ENCODE data around the gene GGTLC1. TPM values are rescaled to one million over a fixed set of nuclear protein-coding genes. Genes with fewer than 3 reads are reported as not detected.

The GGTLC1 gene
- total RNA-seq, 4 donors from 2014 or later: not detected

DNA sequence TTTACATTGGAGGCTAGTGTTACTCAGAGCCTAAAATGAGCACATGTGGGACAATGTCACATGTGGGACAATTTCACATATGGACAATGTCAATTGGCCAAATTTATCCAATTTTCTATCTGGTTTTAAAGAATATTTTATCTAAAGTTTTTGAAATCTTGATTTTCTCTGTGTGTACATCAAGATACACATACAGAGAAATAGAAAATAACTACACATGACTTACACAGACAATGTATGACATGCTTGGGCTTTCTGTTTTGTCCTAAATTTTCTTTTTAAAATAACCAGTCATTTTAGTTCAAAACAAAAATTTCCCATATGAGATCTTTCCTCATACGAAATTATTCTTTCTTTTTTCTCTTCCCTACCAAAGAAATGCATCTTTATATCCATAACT is 24.6 kb downstream of the GGTLC1 start:
- DNase-seq (ENCODE audit: low spot score in 2 of 2): no peak
- WGBS, 2 donors: 53 to 58% methylated on average over 1 of the region's 1 CpG
- TF ChIP-seq, protein P1, sequence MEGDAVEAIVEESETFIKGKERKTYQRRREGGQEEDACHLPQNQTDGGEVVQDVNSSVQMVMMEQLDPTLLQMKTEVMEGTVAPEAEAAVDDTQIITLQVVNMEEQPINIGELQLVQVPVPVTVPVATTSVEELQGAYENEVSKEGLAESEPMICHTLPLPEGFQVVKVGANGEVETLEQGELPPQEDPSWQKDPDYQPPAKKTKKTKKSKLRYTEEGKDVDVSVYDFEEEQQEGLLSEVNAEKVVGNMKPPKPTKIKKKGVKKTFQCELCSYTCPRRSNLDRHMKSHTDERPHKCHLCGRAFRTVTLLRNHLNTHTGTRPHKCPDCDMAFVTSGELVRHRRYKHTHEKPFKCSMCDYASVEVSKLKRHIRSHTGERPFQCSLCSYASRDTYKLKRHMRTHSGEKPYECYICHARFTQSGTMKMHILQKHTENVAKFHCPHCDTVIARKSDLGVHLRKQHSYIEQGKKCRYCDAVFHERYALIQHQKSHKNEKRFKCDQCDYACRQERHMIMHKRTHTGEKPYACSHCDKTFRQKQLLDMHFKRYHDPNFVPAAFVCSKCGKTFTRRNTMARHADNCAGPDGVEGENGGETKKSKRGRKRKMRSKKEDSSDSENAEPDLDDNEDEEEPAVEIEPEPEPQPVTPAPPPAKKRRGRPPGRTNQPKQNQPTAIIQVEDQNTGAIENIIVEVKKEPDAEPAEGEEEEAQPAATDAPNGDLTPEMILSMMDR (IDR thresholded peaks at IDR 0.05): no peak
- TF ChIP-seq POLR2A (IDR thresholded peaks at IDR 0.05): no peak
- intact Hi-C loops (cut with DNase I; ENCODE audit: low total_unique reads): no loop called here
- no peak overlapping the region for H3K4me3 ChIP-seq (ENCODE audit: low read depth, poor library complexity, severe bottlenecking)

DNA sequence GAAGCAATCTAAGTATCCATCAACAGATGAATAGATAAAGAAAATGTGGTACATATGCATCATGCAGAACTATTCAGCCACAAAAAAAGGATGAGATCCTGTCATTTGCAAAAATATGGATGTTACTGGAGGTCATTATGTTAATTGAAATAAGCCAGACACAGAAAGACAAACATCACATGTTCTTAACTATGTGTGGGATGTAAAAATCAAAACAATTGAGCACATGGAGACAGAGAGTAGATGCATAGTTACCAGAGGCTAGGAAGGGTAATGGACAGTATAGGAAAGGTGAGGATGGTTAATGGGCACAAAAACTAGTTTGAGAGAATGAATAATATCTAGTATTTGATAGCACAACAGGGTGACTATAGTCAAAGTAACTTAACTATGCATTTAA is 26.3 kb downstream of the GGTLC1 start:
- no peak for DNase-seq (ENCODE audit: low spot score in 2 of 2)
- intact Hi-C loops (cut with DNase I; ENCODE audit: low total_unique reads): no loop called here
- no peak overlapping the region for H3K4me3 ChIP-seq (ENCODE audit: low read depth, poor library complexity, severe bottlenecking)
- TF ChIP-seq, protein P1 (IDR thresholded peaks at IDR 0.05): no peak
- TF ChIP-seq POLR2A (IDR thresholded peaks at IDR 0.05): no peak

DNA sequence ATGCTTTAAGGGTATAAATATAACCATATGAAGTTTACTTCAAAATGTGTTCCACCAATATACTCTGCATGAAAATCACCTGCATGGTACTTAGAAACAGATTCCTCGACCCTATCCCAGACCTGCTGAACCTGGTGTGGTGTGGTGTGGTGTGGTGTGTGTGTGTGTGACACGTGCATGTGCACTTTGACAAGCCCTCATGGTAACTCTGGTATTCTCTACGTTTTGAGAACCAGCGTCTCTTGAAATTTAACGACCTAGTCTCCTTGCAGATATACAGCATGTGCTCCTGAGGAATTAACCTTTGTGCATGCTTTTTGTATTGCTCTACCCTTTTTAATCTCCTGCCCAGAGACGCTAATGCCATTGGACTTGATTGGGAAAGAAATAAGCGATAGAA is 29.5 kb downstream of the GGTLC1 start:
- TF ChIP-seq, protein P1 (IDR thresholded peaks at IDR 0.05): no peak
- no peak for TF ChIP-seq POLR2A (IDR thresholded peaks at IDR 0.05)
- no peak overlapping the region for H3K4me3 ChIP-seq (ENCODE audit: low read depth, poor library complexity, severe bottlenecking)
- no peak for DNase-seq (ENCODE audit: low spot score in 2 of 2)
- WGBS, 2 donors: 69 to 72% methylated on average over 7 of the region's 7 CpGs
- intact Hi-C loops (cut with DNase I; ENCODE audit: low total_unique reads): no loop called here

DNA sequence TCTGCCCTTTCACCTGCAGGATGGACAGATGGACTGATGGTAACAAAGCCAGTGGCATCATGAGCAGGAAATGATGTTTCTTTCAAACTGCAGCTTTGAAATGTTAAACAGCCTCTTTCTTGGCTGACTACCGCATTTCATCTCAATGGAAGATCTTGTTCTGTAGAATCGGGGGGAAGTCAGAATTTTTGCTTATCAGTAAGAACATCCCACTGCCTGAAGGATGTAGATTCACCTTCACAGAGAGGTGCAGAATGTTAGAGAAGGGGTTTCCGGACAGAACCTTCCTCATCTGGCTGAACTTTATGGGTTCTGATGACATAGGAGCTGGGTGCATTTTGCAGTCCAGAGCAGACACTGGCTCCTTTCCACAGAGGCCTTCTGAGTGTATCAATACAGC is 32.7 kb downstream of the GGTLC1 start:
- no peak for TF ChIP-seq POLR2A (IDR thresholded peaks at IDR 0.05)
- intact Hi-C loops (cut with DNase I; ENCODE audit: low total_unique reads): no loop called here
- no peak overlapping the region for H3K4me3 ChIP-seq (ENCODE audit: low read depth, poor library complexity, severe bottlenecking)
- WGBS, 2 donors: 36 to 46% methylated on average over 3 of the region's 3 CpGs
- no peak for DNase-seq (ENCODE audit: low spot score in 2 of 2)

DNA sequence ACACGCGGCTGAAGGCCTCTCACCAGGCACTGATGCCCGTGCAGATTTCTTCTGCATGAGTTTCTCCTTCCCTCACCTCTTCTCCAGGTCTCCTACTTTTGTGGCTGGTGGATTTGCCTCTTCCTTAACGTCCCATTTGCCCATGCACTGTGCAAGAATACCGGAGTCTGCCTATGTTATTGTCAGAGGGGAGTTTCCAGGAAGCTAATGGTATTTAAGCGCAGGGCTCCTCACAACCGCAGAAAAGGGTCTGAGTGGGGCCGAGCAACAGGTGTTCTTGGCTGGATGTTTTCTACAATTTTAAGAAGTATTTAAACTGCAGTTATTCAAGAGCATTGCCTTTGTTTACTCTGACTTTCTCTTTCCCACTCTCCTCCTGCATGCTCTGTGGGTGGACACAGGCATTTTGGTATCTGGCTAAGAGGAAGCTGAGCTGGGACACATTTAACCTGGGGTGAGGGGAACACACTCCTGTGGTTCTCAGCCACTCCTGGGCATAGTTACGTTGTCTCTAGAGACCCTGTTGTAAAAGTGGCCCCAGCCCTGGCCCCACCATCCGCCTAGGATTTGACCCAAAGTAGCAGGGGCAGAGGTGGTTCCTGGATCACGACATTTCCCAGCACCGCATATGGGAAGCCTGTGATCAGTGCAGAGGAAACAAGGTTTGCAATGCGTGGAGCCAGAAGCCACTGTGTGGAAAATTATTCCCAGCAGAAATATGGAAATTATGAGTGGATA is 34.4 kb downstream of the GGTLC1 start:
- no peak overlapping the region for H3K4me3 ChIP-seq (ENCODE audit: low read depth, poor library complexity, severe bottlenecking)
- TF ChIP-seq, protein P1 (IDR thresholded peaks at IDR 0.05): no peak
- no peak for TF ChIP-seq POLR2A (IDR thresholded peaks at IDR 0.05)
- no peak for DNase-seq (ENCODE audit: low spot score in 2 of 2)
- WGBS, 2 donors: 67 to 73% methylated on average over 13 of the region's 13 CpGs
- intact Hi-C loops (cut with DNase I; ENCODE audit: low total_unique reads): no loop called here

DNA sequence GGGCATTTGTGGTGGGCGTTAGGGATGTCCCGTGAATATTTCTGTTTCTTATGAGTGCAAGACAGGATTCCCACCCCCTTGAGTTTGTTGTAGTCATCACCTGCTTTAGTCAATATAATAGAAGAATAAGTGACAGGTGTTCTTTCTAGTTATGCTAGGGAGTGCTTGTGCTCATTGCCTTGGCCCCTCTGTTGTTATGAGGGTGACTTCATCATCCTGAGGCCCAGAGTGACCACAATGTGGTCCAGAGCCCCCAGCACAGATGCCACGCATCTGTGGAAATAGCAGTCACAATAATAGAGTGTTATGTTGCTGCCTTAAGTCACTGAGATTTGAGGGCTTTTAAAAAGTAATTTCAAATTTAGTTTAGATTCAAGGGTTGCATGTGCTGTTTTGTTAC is 42.4 kb downstream of the GGTLC1 start:
- H3K4me3 ChIP-seq (ENCODE audit: low read depth, poor library complexity, severe bottlenecking): no peak overlapping the region
- no peak for TF ChIP-seq POLR2A (IDR thresholded peaks at IDR 0.05)
- TF ChIP-seq, protein P1 (IDR thresholded peaks at IDR 0.05): no peak
- intact Hi-C loops (cut with DNase I; ENCODE audit: low total_unique reads): no loop called here
- no peak for DNase-seq (ENCODE audit: low spot score in 2 of 2)
- 81 to 88% methylated on average over 2 to 3 of the region's 3 CpGs for WGBS, 2 donors
